Dendritic cell treated with granulocyte-macrophage colony-stimulating factor and Interleukin-4, amounts not matched to agents 40 ng/mL and 50 ng/mL, for 4 days (primary cell): Measurements from ENCODE around the gene C2CD2L.

Experiments
- H3K27ac Mint-ChIP-seq: one replicate; pipeline ENCODE4 v1.8.0; 2022; ENCODE audit warnings: mild to moderate bottlenecking, mixed read lengths
- H3K27me3 Mint-ChIP-seq: one replicate; pipeline ENCODE4 v1.8.0; 2022; ENCODE audit warnings: mild to moderate bottlenecking, mixed read lengths
- H3K36me3 Mint-ChIP-seq: one replicate; pipeline ENCODE4 v1.8.0; 2022; ENCODE audit warnings: low read depth, mixed read lengths
- H3K4me1 Mint-ChIP-seq: one replicate; pipeline ENCODE4 v1.8.0; 2022; ENCODE audit warnings: low read depth, mixed read lengths
- H3K4me3 Mint-ChIP-seq: one replicate; pipeline ENCODE4 v1.8.0; 2022; ENCODE audit warnings: mild to moderate bottlenecking, moderate library complexity, mixed read lengths
- H3K9me3 Mint-ChIP-seq: one replicate; pipeline ENCODE4 v1.8.0; 2022; ENCODE audit warnings: mixed read lengths
- intact Hi-C: fragments of 100-400 bp; cut with micrococcal nuclease; formaldehyde crosslinking; loops from one replicate; pipeline ENCODE4 v1.15.0; 2022

C2CD2L gene

GRCh38 chr11:119115484-119116234 is 8.5 kb downstream of the C2CD2L start:
- H3K27me3 Mint-ChIP-seq, result no peaks in the 10 kb centered on the region
- peaks cover 78% of the 10 kb centered on the region for H3K36me3 Mint-ChIP-seq
- peak overlapping the region; percentile 97 for H3K27ac Mint-ChIP-seq
- peak overlapping the region; percentile 80 for H3K4me3 Mint-ChIP-seq
- H3K9me3 Mint-ChIP-seq, result no peaks in the 10 kb centered on the region
- intact Hi-C loops, result loop anchor here (1.0 kb wide), 1 partner anchor 7 kb away; no protein-coding TSS in a partner anchor
- H3K4me1 Mint-ChIP-seq, result peaks cover 62% of the 10 kb centered on the region

GRCh38 chr11:119116235-119116594 is 9.1 kb downstream of the C2CD2L start:
- Mint-ChIP-seq H3K9me3 (no peaks in the 10 kb centered on the region), H3K27me3 (no peaks in the 10 kb centered on the region), H3K4me3 (peak overlapping the region; percentile 80), H3K27ac (peak overlapping the region; percentile 97), H3K36me3 (peaks cover 73% of the 10 kb centered on the region), H3K4me1 (peaks cover 60% of the 10 kb centered on the region)
- intact Hi-C loops, result loop anchor here (1.0 kb wide), 1 partner anchor 8 kb away; no protein-coding TSS in a partner anchor

- Mint-ChIP-seq H3K4me3 (peak overlapping the region; percentile 80), H3K9me3 (no peaks in the 10 kb centered on the region), H3K27me3 (no peaks in the 10 kb centered on the region), H3K27ac (peak overlapping the region; percentile 97), H3K36me3 (peaks cover 72% of the 10 kb centered on the region), H3K4me1 (peaks cover 56% of the 10 kb centered on the region)
- intact Hi-C loops, result loop anchor here (1.0 kb wide), 1 partner anchor 8 kb away; no protein-coding TSS in a partner anchor
Measured at GRCh38 chr11:119116601-119117000, 9.5 kb downstream of the C2CD2L start.

- H3K36me3 Mint-ChIP-seq, result peaks cover 72% of the 10 kb centered on the region
- peak overlapping the region; percentile 80 for H3K4me3 Mint-ChIP-seq
- intact Hi-C loops, result no loop called here
- H3K9me3 Mint-ChIP-seq, result no peaks in the 10 kb centered on the region
- peaks cover 62% of the 10 kb centered on the region for H3K4me1 Mint-ChIP-seq
- no peaks in the 10 kb centered on the region for H3K27me3 Mint-ChIP-seq
- H3K27ac Mint-ChIP-seq, result peak overlapping the region; percentile 97
Measured at GRCh38 chr11:119117004-119117706, 10.0 kb downstream of the C2CD2L start.

- no peak overlapping the region for H3K27ac Mint-ChIP-seq
Measured at GRCh38 chr11:119118227-119118626, 11.1 kb downstream of the C2CD2L start.

GRCh38 chr11:119118946-119119345 is 11.8 kb downstream of the C2CD2L start:
- intact Hi-C loops, result no loop called here
- no peaks in the 10 kb centered on the region for H3K27me3 Mint-ChIP-seq
- peaks cover 64% of the 10 kb centered on the region for H3K36me3 Mint-ChIP-seq
- peaks cover 58% of the 10 kb centered on the region for H3K4me1 Mint-ChIP-seq
- H3K9me3 Mint-ChIP-seq, result no peaks in the 10 kb centered on the region
- no peak overlapping the region for H3K27ac Mint-ChIP-seq
- H3K4me3 Mint-ChIP-seq, result no peak overlapping the region

More at GRCh38 chr11:119118227-119118626, 11.1 kb downstream of the C2CD2L start:
- no peak overlapping the region for H3K4me3 Mint-ChIP-seq
- H3K4me1 Mint-ChIP-seq, result peaks cover 63% of the 10 kb centered on the region
- H3K36me3 Mint-ChIP-seq, result peaks cover 64% of the 10 kb centered on the region
- intact Hi-C loops, result no loop called here
- no peaks in the 10 kb centered on the region for H3K27me3 Mint-ChIP-seq
- H3K9me3 Mint-ChIP-seq, result no peaks in the 10 kb centered on the region

GRCh38 chr11:119120639-119121007 is 13.5 kb downstream of the C2CD2L start:
- Mint-ChIP-seq H3K36me3 (peaks cover 56% of the 10 kb centered on the region), H3K9me3 (no peaks in the 10 kb centered on the region), H3K4me3 (peak overlapping the region; percentile 92), H3K27ac (peak overlapping the region; percentile 87), H3K27me3 (no peaks in the 10 kb centered on the region), H3K4me1 (peaks cover 49% of the 10 kb centered on the region)
- intact Hi-C loops, result loop anchor here (2.0 kb wide), 1 partner anchor 14 kb away; the partner anchor contains the start of gene C2CD2L

- Mint-ChIP-seq H3K36me3 (peaks cover 50% of the 10 kb centered on the region), H3K27ac (peak within 1 kb of the TSS; percentile 87), H3K9me3 (no peaks in the 10 kb centered on the region), H3K4me3 (peak within 1 kb of the TSS; percentile 92), H3K4me1 (peaks cover 43% of the 10 kb centered on the region), H3K27me3 (no peaks in the 10 kb centered on the region)
- intact Hi-C loops, result loop anchor here (2.0 kb wide), 1 partner anchor 14 kb away; the partner anchor contains the start of gene C2CD2L
Measured at GRCh38 chr11:119121008-119121810, 14.1 kb downstream of the C2CD2L start, which contains the start of gene HINFP. HINFP (plus strand) TSS chr11:119121580; CDS start chr11:119126945, 5,365 bp downstream.

GRCh38 chr11:119121811-119122124 is 14.6 kb downstream of the C2CD2L start:
- Mint-ChIP-seq H3K27ac (peak overlapping the region; percentile 87), H3K9me3 (no peaks in the 10 kb centered on the region), H3K4me1 (peaks cover 39% of the 10 kb centered on the region), H3K4me3 (peak overlapping the region; percentile 92), H3K36me3 (peaks cover 47% of the 10 kb centered on the region), H3K27me3 (no peaks in the 10 kb centered on the region)
- intact Hi-C loops, result loop anchor here (2.0 kb wide), 1 partner anchor 15 kb away; the partner anchor contains the start of gene C2CD2L

GRCh38 chr11:119125821-119126220 is 18.7 kb downstream of the C2CD2L start:
- H3K36me3 Mint-ChIP-seq, result peaks cover 66% of the 10 kb centered on the region
- intact Hi-C loops, result no loop called here
- H3K4me1 Mint-ChIP-seq, result peaks cover 25% of the 10 kb centered on the region
- no peak overlapping the region for H3K4me3 Mint-ChIP-seq
- H3K9me3 Mint-ChIP-seq, result no peaks in the 10 kb centered on the region
- no peaks in the 10 kb centered on the region for H3K27me3 Mint-ChIP-seq
- no peak overlapping the region for H3K27ac Mint-ChIP-seq

- intact Hi-C loops, result no loop called here
- no peak overlapping the region for H3K27ac Mint-ChIP-seq
- peaks cover 71% of the 10 kb centered on the region for H3K36me3 Mint-ChIP-seq
- peaks cover 21% of the 10 kb centered on the region for H3K4me1 Mint-ChIP-seq
- no peaks in the 10 kb centered on the region for H3K9me3 Mint-ChIP-seq
- no peak overlapping the region for H3K4me3 Mint-ChIP-seq
- H3K27me3 Mint-ChIP-seq, result no peaks in the 10 kb centered on the region
Measured at GRCh38 chr11:119126675-119127268, 19.6 kb downstream of the C2CD2L start.

- intact Hi-C loops, result no loop called here
- H3K4me3 Mint-ChIP-seq, result no peak overlapping the region
- H3K36me3 Mint-ChIP-seq, result peaks cover 82% of the 10 kb centered on the region
- H3K9me3 Mint-ChIP-seq, result no peaks in the 10 kb centered on the region
- no peak overlapping the region for H3K27ac Mint-ChIP-seq
- no peaks in the 10 kb centered on the region for H3K27me3 Mint-ChIP-seq
- peaks cover 15% of the 10 kb centered on the region for H3K4me1 Mint-ChIP-seq
Measured at GRCh38 chr11:119130662-119131061, 23.5 kb downstream of the C2CD2L start.

- peaks cover 20% of the 10 kb centered on the region for H3K4me1 Mint-ChIP-seq
- H3K36me3 Mint-ChIP-seq, result peaks cover 56% of the 10 kb centered on the region
- intact Hi-C loops, result no loop called here
- H3K4me3 Mint-ChIP-seq, result no peak overlapping the region
- no peaks in the 10 kb centered on the region for H3K9me3 Mint-ChIP-seq
- peaks cover 7% of the 10 kb centered on the region for H3K27me3 Mint-ChIP-seq
- no peak overlapping the region for H3K27ac Mint-ChIP-seq
Measured at GRCh38 chr11:119134389-119134978, 27.3 kb downstream of the C2CD2L start.
